ENCODE measurements around the gene CTBP2.
"Not testable (repeated sequence)": the region's sequence is repeated elsewhere in the genome, so short reads cannot be mapped to it uniquely, and the experiment has no call there.

Gene CTBP2

DNA sequence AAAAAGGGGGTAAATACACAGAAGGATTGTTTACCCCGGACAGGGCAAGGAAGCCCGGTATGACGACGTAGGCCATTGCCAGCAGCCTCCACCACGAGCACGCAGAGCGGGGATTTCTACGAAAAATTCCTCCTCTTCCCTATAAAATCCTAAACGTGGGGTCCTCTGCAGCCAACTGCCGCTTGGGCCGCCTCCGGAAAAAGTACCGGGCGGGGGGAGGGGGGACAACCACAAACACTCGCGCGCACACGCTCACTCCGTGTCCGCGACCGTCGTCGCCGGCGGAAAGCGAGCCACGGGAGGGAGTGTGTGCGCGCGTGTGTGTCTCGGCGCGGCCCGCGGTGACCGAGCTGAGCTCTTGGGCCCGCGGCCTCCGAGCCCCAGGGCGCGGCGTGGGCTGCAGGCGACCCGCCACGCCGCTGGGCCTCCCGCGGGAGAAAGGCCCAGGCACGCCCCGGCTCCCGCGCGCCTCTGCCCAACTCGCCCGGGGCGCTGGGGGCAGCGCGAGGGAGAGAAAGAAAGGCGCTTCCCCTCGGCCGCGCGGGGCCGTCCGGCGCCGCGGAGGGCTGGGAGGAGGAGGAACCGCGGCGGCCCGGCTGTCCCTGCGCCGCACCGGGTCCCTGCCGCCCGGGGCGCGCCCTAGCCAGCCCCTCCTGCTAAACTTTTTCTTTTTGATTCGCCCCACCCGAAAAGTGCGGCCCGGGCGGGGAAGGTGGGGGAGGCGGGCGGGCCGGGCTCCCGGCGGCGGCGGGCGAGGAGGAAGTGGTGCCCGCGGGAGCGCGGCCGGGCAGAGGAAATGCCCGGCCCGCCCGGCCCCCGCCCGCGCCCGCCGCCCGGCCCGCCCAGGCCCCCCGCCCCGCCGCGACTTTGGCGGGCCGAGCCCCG lies 1.5 kb downstream of the CTBP2 start:
- DNase-seq (ENCODE audit: low read depth, low spot score) = no peak

DNA sequence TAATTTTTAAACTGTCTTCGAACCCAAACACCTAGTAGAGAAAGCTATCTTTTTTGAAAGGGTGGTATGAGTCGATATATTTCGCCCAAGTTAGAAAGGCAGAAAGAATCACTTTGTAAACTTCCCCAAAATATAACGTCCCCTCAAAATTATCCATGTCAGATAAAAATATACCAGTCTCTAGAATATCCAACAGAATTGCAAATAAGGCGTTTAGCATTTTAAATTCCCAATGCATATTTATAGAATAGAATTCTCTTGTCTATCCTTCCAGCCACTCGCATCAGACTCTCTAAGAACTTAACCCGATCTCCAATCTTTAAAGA lies 2.1 kb downstream of the CTBP2 start:
- DNase-seq (ENCODE audit: low read depth, low spot score) = no peak

DNA sequence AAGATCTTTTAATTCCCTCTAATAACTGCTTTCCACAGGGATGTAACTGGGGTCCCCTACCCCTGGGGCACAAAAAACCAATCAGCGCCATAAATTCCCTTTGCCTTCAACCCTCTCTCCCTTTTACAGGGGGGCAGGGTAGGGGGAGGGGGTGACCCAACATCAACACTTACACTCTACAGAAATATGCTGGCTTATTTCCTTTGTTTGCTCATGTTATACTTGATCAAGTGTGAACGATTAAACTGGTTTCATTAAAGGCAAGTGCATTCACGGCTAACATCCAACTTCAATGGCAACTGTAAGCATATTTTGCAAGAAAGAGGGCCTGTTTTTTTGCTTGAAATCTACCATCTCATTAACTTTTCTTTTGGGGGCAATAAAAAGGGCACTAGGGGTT lies 2.9 kb downstream of the CTBP2 start:
- DNase-seq (ENCODE audit: low read depth, low spot score) = no peak

DNA sequence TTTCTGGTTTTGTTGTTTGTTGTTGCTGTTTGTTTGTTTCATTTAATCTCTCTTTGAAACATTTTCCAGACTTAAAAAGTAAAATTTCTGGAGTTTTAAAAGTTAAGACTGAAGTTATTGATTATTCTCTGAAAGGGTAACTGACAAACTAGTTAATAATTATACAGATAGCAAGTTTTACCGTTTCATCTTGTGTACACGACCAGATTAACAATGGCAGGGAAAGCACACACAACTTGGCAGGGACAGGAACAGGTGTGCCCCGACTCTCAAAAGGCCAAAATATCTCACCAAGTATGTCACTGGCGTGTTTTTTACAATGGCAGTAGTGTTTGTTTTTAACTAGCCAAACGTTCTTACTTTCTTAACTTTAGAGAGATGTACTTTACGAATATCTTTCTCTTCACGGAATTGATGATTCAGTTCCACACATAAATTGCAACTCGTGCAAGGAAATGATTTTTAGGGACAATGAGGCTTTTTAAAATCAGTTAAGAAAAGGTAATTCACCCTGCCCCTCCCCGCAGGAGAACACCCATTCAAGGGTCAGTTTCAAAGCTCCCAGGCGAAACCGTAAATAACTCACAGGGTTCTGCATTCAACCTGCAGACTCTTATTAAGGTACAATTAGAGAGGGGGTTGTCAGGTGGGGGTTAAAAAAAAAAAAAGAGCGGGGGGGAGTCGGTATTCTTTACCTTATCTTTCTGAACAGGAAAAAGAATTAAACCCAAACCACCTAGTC lies 3.5 kb downstream of the CTBP2 start:
- no peak for DNase-seq (ENCODE audit: low read depth, low spot score)

DNA sequence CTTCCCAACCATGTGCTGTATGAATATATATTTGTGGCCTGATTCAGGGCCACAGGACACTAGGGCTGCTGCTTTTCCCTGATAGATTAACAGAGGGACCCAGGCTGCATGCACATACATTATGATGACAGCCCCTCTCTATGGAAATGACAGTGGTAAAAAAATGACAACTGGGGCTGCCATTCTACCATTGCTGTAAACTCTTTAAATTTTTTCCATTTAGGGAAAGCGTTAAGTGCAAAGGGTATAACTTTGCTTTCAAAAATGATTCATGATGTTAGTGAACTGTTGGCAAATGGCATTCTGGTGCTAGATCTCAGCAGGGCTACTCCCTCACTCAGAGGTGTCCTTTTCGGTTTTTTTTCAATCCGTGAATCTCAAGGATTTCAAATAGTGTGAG lies 4.2 kb downstream of the CTBP2 start:
- DNase-seq (ENCODE audit: low read depth, low spot score) = no peak

DNA sequence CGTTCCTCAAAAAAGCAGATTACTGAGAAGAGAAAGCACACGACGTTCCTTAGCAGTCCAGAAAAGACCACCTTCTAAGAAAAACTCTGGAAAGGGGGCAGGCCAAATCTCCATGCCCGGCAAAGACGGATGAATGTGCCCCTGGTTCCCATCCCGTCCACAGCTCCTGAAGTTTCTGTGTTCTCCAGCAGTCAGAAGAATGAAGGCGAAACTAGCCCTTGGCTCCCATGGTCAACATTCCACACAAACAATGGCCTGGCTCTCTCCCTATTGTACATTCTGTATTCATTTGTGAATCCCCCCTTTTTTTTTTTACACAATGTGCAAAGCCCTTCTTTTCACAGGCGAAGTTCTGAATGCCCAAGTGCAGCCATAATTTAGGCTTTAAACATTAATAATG lies 5.3 kb downstream of the CTBP2 start:
- no peak for DNase-seq (ENCODE audit: low read depth, low spot score)

DNA sequence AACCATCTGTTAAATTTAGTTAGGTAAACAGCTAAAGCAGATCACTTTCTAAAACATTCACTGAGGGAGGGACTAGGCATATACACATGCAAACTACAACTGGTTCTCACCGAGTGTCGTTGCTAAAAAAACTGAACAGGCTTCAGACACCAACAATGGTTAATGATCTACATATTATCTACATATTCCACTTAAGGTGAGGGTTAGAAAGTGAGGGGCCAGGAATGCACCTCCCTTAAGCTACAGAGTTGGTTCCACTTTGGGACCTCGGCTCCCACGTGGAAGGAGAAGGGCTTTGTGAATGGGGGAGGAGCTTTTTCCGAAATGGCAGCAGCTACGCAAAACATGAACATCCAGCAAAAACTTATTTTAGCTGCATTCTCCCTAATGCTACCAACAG lies 5.8 kb downstream of the CTBP2 start:
- DNase-seq (ENCODE audit: low read depth, low spot score) = no peak

DNA sequence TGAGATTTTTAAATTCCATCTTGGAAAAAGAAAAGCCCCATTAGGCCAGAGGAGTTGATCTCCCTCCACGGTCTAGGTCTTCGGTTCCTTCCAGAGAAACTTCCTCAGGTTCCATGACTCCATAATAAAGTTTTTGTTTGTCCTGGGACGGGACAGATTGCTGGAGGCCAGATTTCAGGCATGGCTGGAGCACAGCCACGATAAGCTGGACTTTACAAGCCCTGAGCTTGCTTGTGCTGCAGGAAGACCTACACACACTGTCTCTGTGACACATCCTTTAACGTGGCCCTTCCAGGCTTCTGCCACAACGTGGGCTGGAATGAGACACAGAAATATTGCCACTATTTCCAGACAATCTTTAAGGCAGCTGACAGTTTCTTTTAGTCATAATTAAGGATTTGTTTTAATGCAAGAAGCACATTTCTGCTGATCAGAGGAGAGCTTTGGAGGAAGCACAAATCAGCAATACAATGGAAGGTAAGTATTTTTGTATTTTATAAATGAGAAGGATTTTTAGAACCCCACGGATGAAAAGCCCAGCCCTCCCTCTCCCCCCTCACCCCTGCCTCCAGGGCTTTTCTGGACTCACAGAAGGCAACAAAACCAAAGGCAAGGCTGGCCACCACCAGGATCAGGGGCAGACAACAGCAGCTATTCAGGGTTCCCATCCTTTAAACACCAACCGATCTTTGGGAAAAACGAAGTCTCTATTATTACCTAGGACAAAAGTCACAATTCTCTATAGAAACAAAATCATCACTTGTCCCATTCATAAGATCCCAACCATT lies 6.5 kb downstream of the CTBP2 start:
- no peak for DNase-seq (ENCODE audit: low read depth, low spot score)

DNA sequence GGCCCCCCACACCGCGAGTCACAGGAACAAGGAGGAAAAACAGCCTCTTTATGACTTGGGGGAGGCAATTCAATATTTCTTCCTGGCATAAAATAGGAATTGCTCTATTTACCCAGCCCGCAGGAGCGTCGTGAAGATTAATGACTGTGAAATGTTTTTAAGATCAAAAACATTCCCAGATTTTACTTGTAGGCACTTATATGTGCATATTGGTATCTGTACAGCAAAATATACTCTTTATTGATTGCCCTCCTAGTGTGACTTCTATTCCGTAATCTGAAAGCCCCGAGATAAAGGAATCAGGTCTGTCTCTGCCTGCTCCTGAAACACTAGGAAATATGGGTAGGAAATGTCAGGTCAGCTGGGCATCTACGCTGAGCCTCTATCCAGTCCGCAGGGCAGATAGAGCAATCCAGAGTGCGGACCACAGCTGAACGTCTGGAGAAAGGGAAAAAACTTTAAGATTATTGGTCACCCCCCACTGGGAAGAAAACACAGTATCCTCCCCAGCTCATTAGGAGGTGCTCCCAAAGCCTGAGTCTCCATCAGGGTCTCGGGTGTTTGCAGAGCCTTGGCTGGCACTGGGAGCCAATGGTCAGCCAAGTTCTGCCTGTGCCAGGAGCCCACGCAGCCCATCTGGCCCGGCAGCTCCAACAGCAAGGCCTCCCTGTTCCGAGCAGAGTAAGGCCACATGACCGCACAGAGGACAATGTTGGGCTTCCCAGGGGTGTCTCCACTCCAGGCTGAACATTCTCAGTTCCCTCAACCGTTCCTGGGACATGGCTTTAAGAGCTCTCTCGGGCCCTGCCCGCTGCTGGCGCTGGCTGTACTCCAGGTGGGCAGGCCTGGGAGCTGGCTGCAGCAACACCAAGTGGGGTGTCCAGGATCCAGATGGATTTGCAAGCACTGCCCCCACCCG lies 7.7 kb downstream of the CTBP2 start:
- DNase-seq (ENCODE audit: low read depth, low spot score) = no peak

DNA sequence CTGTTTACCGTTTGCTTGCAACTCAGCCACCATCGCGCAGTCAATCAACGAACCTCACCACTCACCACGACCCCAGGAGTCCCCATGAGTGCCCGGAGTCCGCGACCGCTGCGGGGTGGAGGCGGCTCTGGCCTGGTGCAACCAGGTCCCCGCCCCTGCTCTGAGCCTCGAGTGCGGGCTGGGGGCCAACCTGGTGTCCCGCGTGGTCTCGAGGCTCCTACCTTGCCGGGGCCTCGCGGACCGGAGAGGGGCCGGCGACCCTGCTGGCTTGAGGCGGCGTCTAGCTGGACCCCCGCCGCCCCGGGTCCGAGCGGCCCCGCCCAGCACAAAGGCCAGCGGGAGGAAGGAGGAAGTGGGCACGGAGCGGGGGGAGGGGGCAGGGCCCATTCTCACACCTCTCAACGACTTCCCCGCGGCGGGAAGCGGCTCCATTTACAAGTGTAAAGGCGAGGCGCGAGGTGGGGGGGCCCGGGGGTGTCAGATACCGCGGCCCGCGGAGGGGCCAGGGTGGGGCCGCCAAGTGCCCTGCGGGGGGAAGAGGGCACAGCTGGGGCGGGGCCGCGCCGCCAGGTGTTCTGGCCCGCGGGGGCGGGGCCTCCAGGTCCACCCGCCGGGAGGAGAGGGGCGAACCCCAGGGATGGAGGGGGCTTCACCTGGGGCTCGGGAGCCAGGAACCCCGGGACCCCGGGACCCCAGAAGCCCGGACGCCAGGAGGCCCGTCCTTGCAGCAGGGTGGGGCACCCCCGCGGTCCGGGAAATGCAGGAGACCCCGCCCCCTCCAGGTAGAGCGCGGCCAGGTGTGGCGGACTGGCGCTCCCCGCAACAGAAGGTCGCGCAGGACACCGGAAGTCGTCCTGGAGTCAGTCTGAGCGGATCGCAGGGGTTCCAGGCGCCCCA lies 8.6 kb downstream of the CTBP2 start:
- DNase-seq (ENCODE audit: low read depth, low spot score) = no peak

DNA sequence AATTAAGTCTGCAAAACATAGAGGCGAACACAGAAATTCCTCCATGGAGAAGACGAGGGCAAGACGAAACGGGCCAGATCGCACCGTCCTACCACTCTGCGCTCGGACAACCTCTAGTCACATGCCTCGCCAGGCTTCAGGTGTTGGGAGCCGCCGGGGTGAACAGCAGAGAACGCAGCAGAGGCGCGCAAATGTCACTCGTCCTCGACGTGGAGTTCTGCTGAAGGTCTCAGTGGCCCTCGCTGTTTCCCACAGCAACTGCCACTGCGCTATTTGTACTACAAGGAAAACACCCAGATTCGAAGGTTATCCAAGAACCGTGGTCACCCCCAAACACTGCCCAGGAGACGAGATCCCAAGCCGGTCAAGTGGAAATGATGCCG lies 9.2 kb downstream of the CTBP2 start:
- DNase-seq (ENCODE audit: low read depth, low spot score) = no peak

DNA sequence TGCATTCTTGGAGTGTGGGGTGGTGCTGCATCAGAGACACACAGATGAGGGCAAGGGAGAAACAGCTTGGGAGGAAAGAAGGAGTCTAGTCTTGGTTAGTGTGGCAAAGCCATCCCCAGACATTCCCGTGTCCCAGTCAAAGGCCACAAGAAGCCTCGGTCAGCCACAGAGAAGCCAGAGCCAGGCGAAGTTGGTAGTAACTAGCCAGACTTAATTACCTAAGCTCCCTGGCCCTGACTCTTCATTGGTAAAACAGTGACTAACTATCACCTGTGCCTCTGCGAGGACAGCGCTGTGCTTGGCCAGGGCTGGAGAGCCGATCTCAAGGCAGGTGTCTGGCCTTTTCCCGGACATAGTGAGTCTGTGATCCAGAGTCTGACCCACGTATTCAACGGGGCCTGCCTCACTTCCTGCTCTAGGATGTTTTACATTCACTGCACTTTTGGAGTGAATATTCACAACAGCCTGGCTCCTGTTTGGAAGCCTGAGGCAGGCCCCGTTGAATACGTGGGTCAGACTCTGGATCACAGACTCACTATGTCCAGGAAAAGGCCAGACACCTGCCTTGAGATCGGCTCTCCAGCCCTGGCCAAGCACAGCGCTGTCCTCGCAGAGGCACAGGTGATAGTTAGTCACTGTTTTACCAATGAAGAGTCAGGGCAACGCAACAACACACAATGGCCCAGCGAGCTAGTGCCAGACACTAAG lies 9.8 kb downstream of the CTBP2 start:
- DNase-seq (ENCODE audit: low read depth, low spot score) = not testable (repeated sequence)

DNA sequence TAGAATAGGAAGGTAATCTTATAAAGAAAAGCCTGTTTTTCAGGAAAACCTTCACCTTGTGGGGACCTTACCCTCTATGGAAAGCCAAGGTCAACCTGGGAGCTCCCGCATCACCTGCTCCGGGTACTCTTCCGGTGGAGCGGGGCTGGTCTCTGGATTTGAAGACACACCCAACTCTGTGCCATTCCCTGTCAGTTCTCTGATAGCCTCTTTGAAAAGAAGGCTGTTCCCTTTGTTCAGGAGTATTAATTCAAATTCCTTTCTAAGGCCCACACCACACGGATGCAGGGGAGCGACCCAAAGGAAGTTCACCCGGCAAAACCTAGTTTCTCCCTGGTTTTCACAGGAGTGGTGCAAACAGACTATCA lies 10.7 kb downstream of the CTBP2 start:
- DNase-seq (ENCODE audit: low read depth, low spot score) = no peak

DNA sequence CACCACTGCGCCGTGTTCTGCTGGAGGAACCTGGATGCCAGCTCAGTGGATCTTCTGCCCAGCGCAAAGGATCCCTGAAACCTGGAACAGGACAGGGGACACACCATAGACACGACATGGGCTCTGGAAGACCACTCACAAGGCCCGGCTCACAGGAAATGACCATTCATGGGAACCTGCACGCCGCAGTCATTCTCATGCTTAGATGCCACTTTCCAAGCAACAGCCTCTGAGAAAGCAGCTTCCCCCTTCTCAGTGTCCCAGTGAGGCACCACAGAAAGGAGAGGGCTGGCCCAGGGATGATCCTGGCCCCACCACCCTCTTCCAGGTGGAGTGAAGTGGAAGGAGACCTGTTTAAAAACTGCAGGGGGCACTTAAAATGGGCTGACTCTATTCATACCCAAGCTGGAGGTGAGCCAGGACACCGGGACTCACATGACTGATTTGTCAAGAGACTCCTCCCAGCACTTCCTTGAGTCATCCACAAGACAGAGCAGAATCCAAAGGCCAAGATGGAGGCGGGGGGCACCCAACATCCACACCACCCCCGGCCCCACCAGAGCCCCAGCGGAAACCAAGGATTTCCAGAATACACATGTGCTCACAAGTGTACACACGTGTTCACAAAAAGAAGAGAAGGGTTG lies 11.2 kb downstream of the CTBP2 start:
- DNase-seq (ENCODE audit: low read depth, low spot score) = no peak

DNA sequence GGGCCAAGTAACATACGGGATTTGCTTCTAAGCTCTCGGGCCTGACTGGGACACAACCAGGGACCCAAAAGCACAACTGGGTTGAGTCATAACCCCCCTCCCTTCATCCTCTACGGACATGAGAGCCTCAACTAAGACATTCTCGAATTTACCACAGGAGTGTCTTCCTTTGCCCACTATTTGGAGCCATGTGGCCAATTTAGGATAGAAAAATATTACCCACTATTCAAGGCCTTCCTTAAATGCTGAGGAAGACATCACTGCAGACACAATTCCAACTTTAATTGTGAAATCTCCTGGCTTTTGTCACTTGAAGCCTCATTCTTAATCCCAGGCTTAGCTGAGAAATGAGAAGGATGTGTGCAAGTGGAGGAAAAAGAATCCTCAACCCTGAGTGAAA lies 11.8 kb downstream of the CTBP2 start:
- no peak for DNase-seq (ENCODE audit: low read depth, low spot score)

DNA sequence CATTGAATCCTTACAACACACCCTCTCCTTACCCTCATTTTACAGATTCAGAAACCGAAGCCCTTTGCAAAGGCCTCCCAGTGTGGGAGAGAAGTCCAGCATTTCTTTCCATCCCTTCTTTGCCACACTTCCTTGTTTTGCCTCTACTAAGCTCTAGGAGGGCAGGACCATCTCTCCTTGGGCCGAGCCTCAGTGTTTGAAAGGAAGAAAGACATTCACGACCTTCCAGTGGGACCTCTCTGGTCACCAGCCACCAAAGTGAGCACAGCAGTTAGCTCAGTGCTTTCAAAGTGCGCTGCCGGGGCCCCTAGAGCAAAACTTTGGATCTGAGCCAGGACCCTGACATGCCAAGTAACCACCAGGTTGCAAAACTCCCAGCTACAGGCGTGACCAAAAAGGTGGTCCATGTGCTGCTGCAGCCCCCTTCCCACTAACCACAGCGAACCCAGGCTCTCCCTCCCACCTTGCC lies 12.4 kb downstream of the CTBP2 start:
- DNase-seq (ENCODE audit: low read depth, low spot score) = no peak

DNA sequence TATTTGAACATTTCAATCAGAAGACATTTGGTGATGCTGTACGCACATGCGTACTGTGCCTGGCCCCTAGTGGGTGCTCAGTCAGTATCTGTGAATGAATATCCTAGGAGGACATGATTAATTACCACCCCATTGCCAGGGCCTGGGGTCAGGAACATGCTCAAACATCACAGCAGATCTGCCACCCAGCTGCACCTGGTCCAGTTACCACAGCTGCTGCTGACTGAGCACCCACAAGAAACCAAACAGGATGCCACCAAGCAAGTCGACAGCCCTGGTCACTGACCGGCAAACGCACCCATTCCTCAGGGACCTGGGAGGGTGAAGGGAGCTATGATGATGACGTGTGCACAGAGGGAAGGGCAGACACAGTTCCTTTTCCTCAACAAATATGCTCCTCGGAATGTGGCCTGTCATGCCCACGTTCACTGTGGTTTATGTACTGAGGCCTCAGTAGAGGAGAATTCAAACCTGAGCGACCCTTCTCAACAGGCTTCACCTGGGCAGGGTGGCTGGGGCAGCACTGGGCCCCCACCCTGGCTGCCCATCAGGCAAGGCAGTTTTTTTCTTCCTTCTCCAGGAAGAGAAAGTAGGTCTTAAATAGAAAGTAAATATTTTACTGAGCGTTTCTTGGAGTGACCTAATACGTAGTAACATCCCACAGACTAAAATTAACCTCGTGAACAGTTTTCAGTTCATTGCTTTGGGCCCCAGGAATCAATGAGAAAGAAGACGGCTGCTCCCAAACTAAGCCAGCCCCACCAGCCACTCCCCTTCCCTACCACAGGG lies 13.4 kb downstream of the CTBP2 start:
- DNase-seq (ENCODE audit: low read depth, low spot score) = no peak

DNA sequence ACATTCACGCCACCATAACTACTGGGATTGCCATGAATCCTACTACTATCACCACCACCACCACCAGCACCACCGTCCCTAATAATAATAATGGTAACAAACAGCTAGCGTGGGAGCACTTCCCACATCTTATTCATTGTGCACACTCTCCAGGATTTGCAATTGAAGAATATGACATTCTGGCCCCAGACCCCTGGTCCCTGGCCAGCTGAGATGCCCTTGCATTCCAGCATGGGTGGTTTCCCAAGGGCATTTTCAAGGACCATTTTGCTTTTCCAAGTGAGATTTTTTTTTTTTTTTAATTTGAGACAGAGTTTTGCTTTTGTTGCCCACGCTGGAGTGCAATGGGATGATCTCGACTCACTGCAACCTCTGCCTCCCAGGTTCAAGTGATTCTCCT lies 14.7 kb downstream of the CTBP2 start:
- DNase-seq (ENCODE audit: low read depth, low spot score) = no peak
